ENCODE measurements around the gene SCUBE1.
A peak's percentile ranks its signal among the peaks of the same experiment; 100 is the strongest.

The SCUBE1 gene

DNA sequence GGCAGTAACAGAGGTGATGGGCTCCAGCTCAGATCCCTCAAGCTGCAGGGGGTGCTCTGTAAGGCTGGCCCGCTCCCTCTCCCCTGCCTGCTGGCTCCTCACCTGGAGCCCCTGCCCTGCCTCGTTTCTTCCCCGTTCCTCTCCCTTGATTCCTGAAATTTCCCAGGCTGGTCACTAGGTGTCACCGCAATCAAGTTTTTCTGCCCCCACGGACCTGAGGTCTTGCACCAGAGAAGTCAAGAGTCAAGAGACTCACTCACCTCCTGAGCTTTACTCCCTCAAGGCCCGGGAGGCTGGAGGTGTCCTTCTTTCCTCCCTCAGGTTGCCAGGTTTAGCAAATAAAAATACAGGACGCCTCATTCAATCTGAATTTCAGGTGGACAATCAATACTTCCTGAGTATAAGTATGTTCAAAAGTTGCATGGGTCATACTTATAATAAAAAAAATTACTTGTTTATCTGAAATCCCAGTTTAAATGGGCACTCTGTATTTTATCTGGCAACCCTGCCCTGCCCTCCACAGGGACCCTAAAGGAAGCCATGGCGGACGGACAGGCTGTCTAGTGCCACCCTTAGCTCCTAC, 69.2 kb downstream of the SCUBE1 start:
- Histone ChIP-seq H3K4me3 (ENCODE audit: low read length, poor library complexity, severe bottlenecking) (no peak overlapping the region), H3K36me3 (ENCODE audit: insufficient read depth, low read length) (no peaks in the 10 kb centered on the region), H3K9ac (ENCODE audit: low read depth, low read length, poor library complexity, severe bottlenecking) (no peak overlapping the region), H2AFZ (ENCODE audit: low read length) (no peak overlapping the region), H3K9me2 (replicated peaks; ENCODE audit: low read depth, low read length) (no peaks in the 10 kb centered on the region), H3K79me2 (ENCODE audit: insufficient read depth, low read length) (no peaks in the 10 kb centered on the region), H3F3A (ENCODE audit: low read depth) (no peaks in the 10 kb centered on the region), H3K4me1 (ENCODE audit: insufficient read depth, low read length, poor library complexity, severe bottlenecking) (peaks cover 5% of the 10 kb centered on the region), H3K4me2 (ENCODE audit: low read depth, low read length, poor library complexity, severe bottlenecking) (no peak overlapping the region), H4K20me1 (ENCODE audit: insufficient read depth, low read length, poor library complexity, severe bottlenecking) (no peaks in the 10 kb centered on the region), H3K9me3 (ENCODE audit: insufficient read depth, low read depth, low read length) (no peaks in the 10 kb centered on the region), H3K27me3 (ENCODE audit: insufficient read depth, low read length, poor library complexity, severe bottlenecking) (no peaks in the 10 kb centered on the region)
- TF ChIP-seq EZH2phosphoT487 (IDR thresholded peaks at IDR 0.05; ENCODE audit: borderline replicate concordance) (no peak), CTCF (conservative IDR thresholded peaks at IDR 0.05; ENCODE audit: low read length) (peak; percentile 82)

DNA sequence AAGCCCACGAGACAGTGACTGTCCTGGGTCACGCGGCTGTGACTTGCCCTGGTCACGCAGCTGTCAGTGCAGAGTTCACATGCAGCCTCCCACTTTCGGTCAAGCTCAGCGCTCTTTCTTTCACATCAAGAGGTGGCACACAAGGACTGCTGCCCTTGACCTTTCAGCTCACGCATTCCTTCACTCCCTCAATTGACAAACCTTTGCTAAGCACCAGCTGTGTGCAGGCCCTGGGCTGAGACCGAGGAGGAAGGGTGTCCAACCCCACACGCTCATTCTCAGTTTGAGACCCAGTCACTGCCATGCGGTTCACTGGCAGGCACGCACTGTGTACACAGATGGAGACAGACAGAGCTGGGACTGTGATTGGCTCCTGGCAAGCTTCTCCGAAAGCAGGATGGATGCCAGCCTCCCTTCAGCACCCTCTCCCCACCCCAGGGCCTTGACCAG, 70.3 kb downstream of the SCUBE1 start:
- no peaks in the 10 kb centered on the region for H3K9me3 ChIP-seq (ENCODE audit: insufficient read depth, low read depth, low read length)
- TF ChIP-seq EZH2phosphoT487 (IDR thresholded peaks at IDR 0.05; ENCODE audit: borderline replicate concordance) = no peak
- TF ChIP-seq CTCF (conservative IDR thresholded peaks at IDR 0.05; ENCODE audit: low read length) = no peak
- no peak overlapping the region for H3K9ac ChIP-seq (ENCODE audit: low read depth, low read length, poor library complexity, severe bottlenecking)
- no peaks in the 10 kb centered on the region for H4K20me1 ChIP-seq (ENCODE audit: insufficient read depth, low read length, poor library complexity, severe bottlenecking)
- H3K27me3 ChIP-seq (ENCODE audit: insufficient read depth, low read length, poor library complexity, severe bottlenecking) = no peaks in the 10 kb centered on the region
- H3K36me3 ChIP-seq (ENCODE audit: insufficient read depth, low read length) = no peaks in the 10 kb centered on the region
- no peaks in the 10 kb centered on the region for H3K79me2 ChIP-seq (ENCODE audit: insufficient read depth, low read length)
- H3K4me1 ChIP-seq (ENCODE audit: insufficient read depth, low read length, poor library complexity, severe bottlenecking) = peaks cover 5% of the 10 kb centered on the region
- no peaks in the 10 kb centered on the region for H3F3A ChIP-seq (ENCODE audit: low read depth)
- H3K9me2 ChIP-seq (replicated peaks; ENCODE audit: low read depth, low read length) = no peaks in the 10 kb centered on the region
- no peak overlapping the region for H2AFZ ChIP-seq (ENCODE audit: low read length)
- H3K4me3 ChIP-seq (ENCODE audit: low read length, poor library complexity, severe bottlenecking) = no peak overlapping the region
- no peak overlapping the region for H3K4me2 ChIP-seq (ENCODE audit: low read depth, low read length, poor library complexity, severe bottlenecking)

GRCh38 chr22:43272301-43272700, 70.9 kb downstream of the SCUBE1 start:
- Histone ChIP-seq H3K79me2 (ENCODE audit: insufficient read depth, low read length) (no peaks in the 10 kb centered on the region), H3K4me2 (ENCODE audit: low read depth, low read length, poor library complexity, severe bottlenecking) (no peak overlapping the region)

More at GRCh38 chr22:43272301-43272700, 70.9 kb downstream of the SCUBE1 start:
- Histone ChIP-seq H3K4me3 (ENCODE audit: low read length, poor library complexity, severe bottlenecking) (no peak overlapping the region), H2AFZ (ENCODE audit: low read length) (no peak overlapping the region), H3K27me3 (ENCODE audit: insufficient read depth, low read length, poor library complexity, severe bottlenecking) (no peaks in the 10 kb centered on the region), H3K4me1 (ENCODE audit: insufficient read depth, low read length, poor library complexity, severe bottlenecking) (peaks cover 11% of the 10 kb centered on the region), H3K9me3 (ENCODE audit: insufficient read depth, low read depth, low read length) (no peaks in the 10 kb centered on the region), H3F3A (ENCODE audit: low read depth) (no peaks in the 10 kb centered on the region), H3K9me2 (replicated peaks; ENCODE audit: low read depth, low read length) (no peaks in the 10 kb centered on the region), H3K9ac (ENCODE audit: low read depth, low read length, poor library complexity, severe bottlenecking) (no peak overlapping the region), H4K20me1 (ENCODE audit: insufficient read depth, low read length, poor library complexity, severe bottlenecking) (no peaks in the 10 kb centered on the region), H3K36me3 (ENCODE audit: insufficient read depth, low read length) (no peaks in the 10 kb centered on the region)
- TF ChIP-seq EZH2phosphoT487 (IDR thresholded peaks at IDR 0.05; ENCODE audit: borderline replicate concordance) = no peak
- no peak for TF ChIP-seq CTCF (conservative IDR thresholded peaks at IDR 0.05; ENCODE audit: low read length)

Data from Loucy (cell line).